ENCODE measurements around the gene C1S.
"Not testable (repeated sequence)": the region's sequence is repeated elsewhere in the genome, so short reads cannot be mapped to it uniquely, and the experiment has no call there.

The C1S gene

DNA sequence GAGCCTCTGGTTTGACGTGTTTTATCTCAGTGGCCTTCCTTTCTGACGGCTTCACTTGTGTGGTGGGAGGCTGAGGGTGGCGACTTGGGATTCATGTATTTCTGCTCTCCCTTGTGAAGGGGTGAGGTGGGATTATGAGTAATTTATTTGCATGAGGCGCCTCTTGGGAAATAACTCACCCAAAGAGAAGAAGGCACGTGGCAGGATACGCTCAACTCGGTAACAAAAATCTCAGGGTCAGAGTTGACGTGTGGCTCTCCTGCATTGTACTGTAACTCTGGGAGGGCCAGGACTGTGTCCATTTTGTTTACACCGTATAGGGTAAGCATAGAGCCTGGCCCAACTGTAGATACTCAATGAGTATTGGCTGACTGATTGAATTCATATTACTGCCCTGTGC lies 14.6 kb upstream of the C1S start:
- DNase-seq (ENCODE audit: insufficient read length, low spot score) (no peak), FAIRE-seq (no peak)

- FAIRE-seq (no peak), DNase-seq (ENCODE audit: insufficient read length, low spot score) (no peak)
Measured at GRCh38 chr12:7046383-7047105, 14.0 kb upstream of the C1S start.

DNA sequence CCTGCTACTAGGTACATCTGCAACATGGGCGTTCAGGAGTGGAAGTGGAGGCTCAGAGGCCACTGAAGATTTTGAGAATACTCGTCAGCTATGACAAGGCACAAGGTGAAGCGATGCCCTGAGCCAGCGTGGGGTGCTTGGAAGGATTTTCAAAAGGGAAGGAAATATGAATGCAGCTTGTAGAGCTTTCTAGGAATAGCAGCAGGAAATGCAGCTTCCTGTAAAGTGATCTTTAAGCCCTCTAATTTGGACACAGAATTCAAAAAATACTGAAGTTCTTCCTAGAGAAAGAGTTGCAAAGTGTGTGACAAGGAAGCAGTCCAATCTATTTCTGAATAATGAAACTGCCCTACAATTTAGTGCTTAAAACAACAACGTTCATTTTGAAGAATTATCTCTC lies 13.2 kb upstream of the C1S start:
- FAIRE-seq (peak; percentile 39), DNase-seq (ENCODE audit: insufficient read length, low spot score) (no peak)

GRCh38 chr12:7049445-7049951 lies 11.0 kb upstream of the C1S start:
- not testable (repeated sequence) for FAIRE-seq; DNase-seq (ENCODE audit: insufficient read length, low spot score)

DNA sequence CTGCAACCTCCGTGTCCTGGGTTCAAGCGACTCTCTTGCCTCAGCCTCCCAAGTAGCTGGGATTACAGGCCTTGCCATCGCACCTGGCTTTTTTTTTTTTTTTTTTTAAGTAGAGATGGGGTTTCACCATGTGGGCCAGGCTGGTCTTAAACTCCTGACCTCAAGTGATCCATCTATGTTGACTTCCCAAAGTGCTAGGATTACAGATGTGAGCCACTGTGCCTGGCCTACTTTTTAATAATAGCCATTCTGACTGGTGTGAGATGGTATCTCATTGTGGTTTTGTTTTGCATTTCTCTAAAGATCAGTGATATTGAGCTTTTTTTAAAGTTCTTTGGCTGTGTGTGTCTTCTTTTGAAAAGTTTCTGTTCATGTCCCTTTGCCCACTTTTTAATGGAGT lies 10.5 kb upstream of the C1S start:
- FAIRE-seq; DNase-seq (ENCODE audit: insufficient read length, low spot score): not testable (repeated sequence)

- no peak for DNase-seq (ENCODE audit: insufficient read length, low spot score)
- FAIRE-seq = no peak
Measured at GRCh38 chr12:7054925-7055324, 5.6 kb upstream of the C1S start.

- FAIRE-seq; DNase-seq (ENCODE audit: insufficient read length, low spot score): not testable (repeated sequence)
Measured at GRCh38 chr12:7055736-7056135, 4.8 kb upstream of the C1S start.

- FAIRE-seq = no peak
Measured at GRCh38 chr12:7058163-7058845, 2.2 kb upstream of the C1S start.

GRCh38 chr12:7058850-7059395 lies 1.6 kb upstream of the C1S start:
- DNase-seq (ENCODE audit: insufficient read length, low spot score) (no peak), FAIRE-seq (no peak)

More at GRCh38 chr12:7058163-7058845, 2.2 kb upstream of the C1S start:
- DNase-seq (ENCODE audit: insufficient read length, low spot score) = no peak

- no peak for DNase-seq (ENCODE audit: insufficient read length, low spot score)
Measured at GRCh38 chr12:7059780-7060179, 738 bp upstream of the C1S start.

GRCh38 chr12:7061138-7061537 lies 620 bp downstream of the C1S start:
- DNase-seq (ENCODE audit: insufficient read length, low spot score) = no peak

More at GRCh38 chr12:7059780-7060179, 738 bp upstream of the C1S start:
- FAIRE-seq = no peak

GRCh38 chr12:7061596-7061995 lies 1.1 kb downstream of the C1S start:
- no peak for FAIRE-seq

More at GRCh38 chr12:7061138-7061537, 620 bp downstream of the C1S start:
- no peak for FAIRE-seq

DNA sequence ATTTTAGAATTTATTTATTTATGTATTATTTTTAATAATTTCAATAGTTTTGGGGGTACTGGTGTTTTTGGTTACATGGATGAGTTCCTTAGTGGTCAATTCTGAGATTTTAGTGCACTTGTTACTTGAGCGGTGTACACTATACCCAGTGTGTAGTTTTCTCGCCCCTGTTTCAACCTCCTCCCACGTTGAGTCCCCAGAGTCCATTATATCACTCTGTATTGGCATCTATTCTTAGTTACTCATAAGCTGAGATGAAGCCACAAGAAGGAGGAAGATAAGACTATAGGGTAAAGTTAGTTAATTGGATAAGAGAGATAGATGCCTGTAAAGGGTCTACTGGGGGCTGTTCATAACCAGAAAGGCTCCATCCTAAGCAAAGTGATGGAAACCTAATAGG lies 4.0 kb downstream of the C1S start:
- no peak for FAIRE-seq
- no peak for DNase-seq (ENCODE audit: insufficient read length, low spot score)

More at GRCh38 chr12:7061596-7061995, 1.1 kb downstream of the C1S start:
- no peak for DNase-seq (ENCODE audit: insufficient read length, low spot score)

- no peak for FAIRE-seq
Measured at GRCh38 chr12:7065073-7065623, 4.6 kb downstream of the C1S start.

GRCh38 chr12:7066596-7066995 lies 6.1 kb downstream of the C1S start:
- FAIRE-seq (no peak), DNase-seq (ENCODE audit: insufficient read length, low spot score) (no peak)

More at GRCh38 chr12:7065073-7065623, 4.6 kb downstream of the C1S start:
- DNase-seq (ENCODE audit: insufficient read length, low spot score) = no peak

GRCh38 chr12:7067096-7067495 lies 6.6 kb downstream of the C1S start:
- FAIRE-seq = no peak

GRCh38 chr12:7068240-7068993 lies 7.9 kb downstream of the C1S start:
- no peak for DNase-seq (ENCODE audit: insufficient read length, low spot score)
- no peak for FAIRE-seq

More at GRCh38 chr12:7067096-7067495, 6.6 kb downstream of the C1S start:
- DNase-seq (ENCODE audit: insufficient read length, low spot score) = no peak

DNA sequence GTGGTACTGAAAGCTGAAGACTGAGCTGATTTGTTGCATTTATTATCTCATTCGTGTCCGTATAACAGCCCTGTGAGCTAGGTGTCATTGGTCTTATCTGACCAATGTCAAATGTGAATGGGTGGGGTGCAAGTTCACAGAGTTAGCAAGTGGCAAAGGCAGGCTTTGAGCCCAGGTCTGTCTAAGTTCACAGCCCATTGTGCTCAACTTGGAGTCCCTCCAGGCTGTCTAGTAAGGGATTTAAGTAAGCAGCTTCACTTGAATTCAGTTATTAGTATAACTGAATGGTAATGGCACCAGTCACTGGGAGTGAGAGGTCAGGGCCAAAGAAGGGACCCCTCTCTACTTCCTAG lies 8.5 kb downstream of the C1S start:
- DNase-seq (ENCODE audit: insufficient read length, low spot score) = no peak
- no peak for FAIRE-seq

DNA sequence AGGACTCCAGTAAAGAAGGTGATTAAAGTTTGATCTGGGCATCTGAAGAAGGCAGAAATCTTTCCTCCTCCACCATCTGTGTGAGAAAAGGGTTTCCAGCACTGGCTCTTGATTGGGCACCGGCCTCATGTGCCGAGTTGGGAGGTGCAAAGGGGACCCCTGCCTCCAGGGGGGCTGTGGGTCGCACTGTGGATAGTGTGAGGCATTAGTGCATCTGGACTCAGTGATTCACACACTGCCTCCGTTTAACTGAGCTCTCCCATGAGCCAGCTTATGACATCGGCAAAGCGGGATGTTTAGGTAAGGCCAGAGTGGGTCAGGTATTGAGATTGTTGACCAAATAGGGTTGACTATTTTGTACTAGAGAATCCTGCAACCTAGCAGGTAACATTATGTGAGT lies 8.9 kb downstream of the C1S start:
- no peak for DNase-seq (ENCODE audit: insufficient read length, low spot score)
- no peak for FAIRE-seq

DNA sequence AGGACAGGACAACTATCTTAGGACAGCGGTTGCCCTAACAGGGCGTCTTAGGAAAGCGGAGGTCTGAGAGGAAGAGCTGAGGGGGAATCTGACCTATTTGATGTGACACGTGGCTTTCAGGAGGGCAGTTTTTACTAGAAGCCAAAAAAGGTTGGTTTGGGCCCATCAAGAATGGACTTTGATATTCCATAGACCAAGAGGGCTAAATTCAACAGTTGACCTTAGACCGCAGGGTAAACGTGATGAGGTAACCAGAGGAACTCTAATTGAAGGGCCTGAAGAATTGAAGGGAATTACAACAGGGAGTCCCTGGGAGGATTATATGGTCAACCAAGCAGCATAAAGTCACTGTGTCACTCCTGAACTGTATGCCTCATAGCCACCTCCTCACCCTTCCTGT lies 11.5 kb downstream of the C1S start:
- FAIRE-seq (no peak), DNase-seq (ENCODE audit: insufficient read length, low spot score) (no peak)

DNA sequence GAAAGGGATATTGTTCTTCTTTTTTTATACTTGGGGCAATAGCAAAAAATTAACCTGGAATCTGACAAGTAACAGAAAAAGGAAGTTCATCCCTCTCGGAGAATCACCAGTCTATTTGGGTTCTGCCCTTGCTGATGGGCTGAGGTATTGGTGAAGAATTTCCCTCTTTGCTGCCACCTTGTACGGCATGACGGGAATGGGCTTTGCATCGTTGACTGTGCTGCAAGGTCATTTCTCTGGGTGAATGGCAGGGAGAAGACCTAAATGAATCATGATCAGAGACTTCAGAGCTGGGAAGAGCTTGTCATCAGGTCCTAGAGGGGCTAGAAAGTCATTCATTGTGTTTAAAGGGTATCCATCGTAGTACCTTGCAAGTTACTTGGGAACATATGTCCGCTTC lies 12.0 kb downstream of the C1S start:
- FAIRE-seq (no peak), DNase-seq (ENCODE audit: insufficient read length, low spot score) (no peak)

Measured in GM19239 (cell line).